GM12874 (cell line): Measurements from ENCODE around the gene PRICKLE1.

Experiments used
- TF ChIP-seq, protein P1 (sequence below): IDR thresholded peaks from 2 replicates; pipeline ENCODE4 v1.5.1; 2011; ENCODE audit warnings: low read depth, mild to moderate bottlenecking, control low read depth, low read length, moderate library complexity; ENCODE audit not compliant: insufficient read depth

PRICKLE1 gene

DNA sequence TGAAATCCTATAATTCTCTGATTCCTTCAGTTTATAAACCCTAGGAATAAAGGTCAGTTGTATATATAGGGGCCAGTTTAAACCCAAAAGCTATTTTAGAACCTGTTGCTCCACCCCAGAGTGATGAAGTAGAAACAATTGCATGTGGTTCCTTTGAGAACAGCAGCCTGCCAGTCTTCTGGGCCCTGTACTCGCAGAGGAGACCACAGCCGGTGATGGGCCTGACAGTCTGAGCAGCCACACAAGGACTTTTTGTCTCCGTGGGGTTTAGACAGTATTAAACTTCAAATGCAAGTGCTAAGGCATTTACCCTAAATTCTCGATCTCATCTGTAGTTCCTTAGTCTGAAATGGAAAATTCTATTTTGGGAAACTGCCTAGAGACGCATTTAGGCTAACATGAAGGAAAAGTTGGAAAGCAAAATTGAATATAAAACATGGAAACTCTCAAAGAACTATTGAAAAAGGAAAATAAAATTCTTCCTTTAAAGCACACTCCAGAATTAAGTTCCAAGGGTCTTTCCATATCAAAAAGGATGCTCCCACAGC, 80.6 kb downstream of the PRICKLE1 start:
- TF ChIP-seq, protein P1, sequence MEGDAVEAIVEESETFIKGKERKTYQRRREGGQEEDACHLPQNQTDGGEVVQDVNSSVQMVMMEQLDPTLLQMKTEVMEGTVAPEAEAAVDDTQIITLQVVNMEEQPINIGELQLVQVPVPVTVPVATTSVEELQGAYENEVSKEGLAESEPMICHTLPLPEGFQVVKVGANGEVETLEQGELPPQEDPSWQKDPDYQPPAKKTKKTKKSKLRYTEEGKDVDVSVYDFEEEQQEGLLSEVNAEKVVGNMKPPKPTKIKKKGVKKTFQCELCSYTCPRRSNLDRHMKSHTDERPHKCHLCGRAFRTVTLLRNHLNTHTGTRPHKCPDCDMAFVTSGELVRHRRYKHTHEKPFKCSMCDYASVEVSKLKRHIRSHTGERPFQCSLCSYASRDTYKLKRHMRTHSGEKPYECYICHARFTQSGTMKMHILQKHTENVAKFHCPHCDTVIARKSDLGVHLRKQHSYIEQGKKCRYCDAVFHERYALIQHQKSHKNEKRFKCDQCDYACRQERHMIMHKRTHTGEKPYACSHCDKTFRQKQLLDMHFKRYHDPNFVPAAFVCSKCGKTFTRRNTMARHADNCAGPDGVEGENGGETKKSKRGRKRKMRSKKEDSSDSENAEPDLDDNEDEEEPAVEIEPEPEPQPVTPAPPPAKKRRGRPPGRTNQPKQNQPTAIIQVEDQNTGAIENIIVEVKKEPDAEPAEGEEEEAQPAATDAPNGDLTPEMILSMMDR, result no peak

DNA sequence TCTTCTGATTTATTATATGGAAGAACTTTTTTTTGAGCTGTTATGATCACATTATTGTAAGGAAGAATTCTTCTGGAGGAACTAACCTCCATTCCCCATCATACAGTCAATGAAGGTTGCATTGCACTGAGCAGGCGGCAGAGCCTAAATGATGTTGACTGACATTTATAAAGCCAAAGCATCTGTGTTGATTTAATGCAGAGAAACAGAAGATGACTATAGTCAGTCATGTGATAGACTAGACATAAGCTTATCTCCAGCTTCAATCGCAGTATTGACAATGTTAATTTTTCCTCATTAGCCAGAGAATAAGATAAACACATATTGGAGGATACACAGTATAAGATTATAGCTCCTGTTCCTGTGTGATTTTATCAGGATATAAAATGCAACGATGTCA, 82.0 kb downstream of the PRICKLE1 start:
- TF ChIP-seq, protein P1, result no peak

DNA sequence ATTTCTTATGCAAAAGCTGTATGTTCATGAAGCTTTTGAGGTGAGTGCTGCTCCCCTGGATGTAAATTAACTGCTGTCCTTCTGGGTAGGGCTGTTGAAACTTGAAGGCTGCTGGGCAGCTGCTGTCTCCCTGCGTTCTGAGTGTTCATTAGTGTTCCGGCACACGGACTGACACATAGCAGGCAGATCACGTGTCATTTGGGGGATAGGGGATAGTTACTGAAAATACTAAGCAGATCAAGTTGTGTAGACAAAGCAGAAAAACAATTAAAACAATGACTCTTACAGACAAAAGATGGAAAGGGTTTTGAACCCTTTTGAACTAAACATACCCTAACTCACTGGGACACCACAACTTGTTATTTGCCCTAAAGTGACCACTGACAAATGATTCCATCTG, 82.5 kb downstream of the PRICKLE1 start:
- TF ChIP-seq, protein P1, result no peak

DNA sequence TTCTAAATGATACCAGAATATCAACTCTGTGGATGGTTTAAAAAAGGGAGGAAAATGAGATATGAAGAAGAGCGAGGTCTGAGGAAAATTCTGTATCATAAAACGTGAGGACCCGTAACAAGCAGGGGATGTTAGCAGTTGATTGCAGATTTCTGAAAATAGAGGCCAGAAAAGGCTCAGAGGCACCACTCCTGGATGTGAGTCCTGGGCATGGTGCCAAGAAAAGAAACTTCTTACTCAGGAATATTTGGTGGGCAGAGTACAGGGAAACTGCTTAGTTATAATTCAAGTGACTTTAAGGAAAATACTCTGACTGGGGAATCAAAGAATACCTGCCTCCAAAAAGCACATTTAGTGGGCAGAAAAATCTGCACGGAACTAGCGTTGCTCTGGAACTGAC, 85.5 kb downstream of the PRICKLE1 start:
- TF ChIP-seq, protein P1, result no peak

DNA sequence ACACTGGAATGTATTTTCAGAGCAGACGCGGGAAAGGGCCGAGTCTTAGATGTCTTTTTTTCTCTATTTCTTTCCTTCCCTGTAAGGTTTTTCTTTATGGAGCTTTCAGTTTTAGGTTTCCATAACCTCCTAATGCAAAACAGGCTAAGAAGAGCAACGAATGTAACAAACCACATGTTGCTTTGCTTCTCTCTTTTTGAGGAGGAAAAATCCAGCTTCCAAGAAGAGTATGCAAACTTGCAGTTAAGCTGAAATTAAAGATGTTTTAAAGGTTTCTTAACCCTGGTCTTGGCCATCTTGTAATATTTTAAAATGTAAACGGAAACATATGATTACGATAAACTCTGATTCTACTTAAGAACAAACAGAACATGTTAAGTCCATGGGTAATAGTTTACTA, 86.9 kb downstream of the PRICKLE1 start:
- TF ChIP-seq, protein P1, result no peak

DNA sequence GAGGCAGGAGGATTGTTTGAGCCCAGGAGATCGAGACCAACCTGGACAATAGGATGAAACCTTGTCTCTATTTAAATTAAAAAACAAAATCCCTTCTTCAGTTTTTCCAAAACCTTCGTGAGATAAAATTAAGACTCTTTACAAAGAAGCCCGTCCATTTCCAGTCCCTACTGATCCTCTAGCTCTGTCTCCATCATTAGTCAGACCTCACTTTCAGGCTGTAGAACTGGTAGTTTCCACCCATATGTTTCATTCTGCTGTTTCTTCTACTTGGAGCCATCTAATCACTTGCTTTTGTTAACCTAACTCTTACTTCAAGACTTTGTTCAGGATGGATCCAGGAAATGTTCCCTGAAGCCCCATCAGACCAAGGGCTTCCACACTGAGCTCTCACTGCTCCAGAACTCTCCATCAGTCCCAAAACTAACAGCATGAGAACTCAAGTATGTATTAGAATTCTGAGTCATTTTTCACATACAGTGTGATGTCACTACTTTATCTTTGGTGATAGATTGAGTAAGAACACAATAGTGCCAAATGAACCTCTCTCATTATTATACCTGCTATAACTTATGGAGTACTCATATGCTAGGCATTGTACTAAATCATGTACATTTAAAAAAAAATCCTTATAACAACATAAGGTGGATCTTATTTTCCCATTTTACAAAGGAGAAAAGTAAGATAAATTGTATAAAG, 90.8 kb downstream of the PRICKLE1 start:
- TF ChIP-seq, protein P1, result no peak

DNA sequence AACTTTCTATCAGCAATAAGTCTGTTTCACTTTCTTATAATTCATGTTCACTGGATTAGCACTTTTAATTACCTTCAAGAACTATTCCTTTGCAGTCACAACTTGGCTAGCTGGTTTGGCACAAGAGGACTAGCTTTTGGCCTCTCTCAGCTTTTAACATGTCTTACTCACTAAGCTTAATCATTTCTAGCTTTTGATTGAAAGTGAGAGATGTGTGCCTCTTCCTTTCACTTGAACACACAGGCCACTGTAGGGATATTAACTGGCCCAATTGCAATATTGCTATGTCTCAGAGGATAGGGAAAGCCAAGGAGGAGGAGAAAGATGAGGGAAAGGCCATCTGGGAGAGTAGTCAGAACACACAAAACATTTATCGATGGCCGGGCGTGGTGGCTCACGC, 92.7 kb downstream of the PRICKLE1 start:
- TF ChIP-seq, protein P1, result no peak
